ENCODE data around the gene DCP1B.

Gene DCP1B

GRCh38 chr12:1977109-1977508 lies 27.1 kb downstream of the DCP1B start:
- WGBS (ENCODE audit: insufficient coverage, insufficient read length) = no CpG with 5 or more reads among the region's 6 CpGs

DNA sequence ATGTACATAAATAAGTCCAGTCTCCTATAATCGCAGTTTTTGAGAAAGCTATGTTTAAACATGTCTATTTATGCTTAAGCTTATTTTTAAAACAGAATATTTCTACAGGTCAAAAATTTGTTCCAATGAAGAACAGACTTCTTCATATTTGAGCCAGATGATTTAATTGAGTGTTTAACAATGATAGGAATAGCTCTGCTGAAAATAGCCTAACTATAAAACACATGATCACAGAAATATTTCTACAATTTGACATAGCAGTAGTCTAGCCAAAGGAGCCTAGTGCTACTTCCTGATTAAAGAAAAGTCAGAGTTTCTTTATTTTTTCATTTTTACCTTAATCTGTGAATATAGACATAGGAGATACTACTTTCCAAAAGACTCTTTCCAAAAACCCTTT lies 29.4 kb downstream of the DCP1B start:
- no peak for DNase-seq (ENCODE audit: low read depth, low spot score)
- Histone ChIP-seq H3K4me1 (ENCODE audit: control insufficient read depth, insufficient read depth, low read length) (peaks cover 2% of the 10 kb centered on the region), H3K4me3 (ENCODE audit: low read length) (no peak overlapping the region), H3K36me3 (ENCODE audit: control insufficient read depth, insufficient read depth, low read length) (no peaks in the 10 kb centered on the region), H3K9me3 (ENCODE audit: control insufficient read depth, insufficient read depth, low read length) (no peaks in the 10 kb centered on the region), H3K27ac (ENCODE audit: low read length) (no peak overlapping the region), H3K27me3 (ENCODE audit: control insufficient read depth, insufficient read depth, low read length) (no peaks in the 10 kb centered on the region)
- no CpG with 5 or more reads among the region's 1 CpG for WGBS (ENCODE audit: insufficient coverage, insufficient read length)

More at GRCh38 chr12:1977109-1977508, 27.1 kb downstream of the DCP1B start:
- H3K9me3 ChIP-seq (ENCODE audit: control insufficient read depth, insufficient read depth, low read length) = no peaks in the 10 kb centered on the region
- no peak overlapping the region for H3K4me3 ChIP-seq (ENCODE audit: low read length)
- H3K27ac ChIP-seq (ENCODE audit: low read length) = no peak overlapping the region
- no peaks in the 10 kb centered on the region for H3K36me3 ChIP-seq (ENCODE audit: control insufficient read depth, insufficient read depth, low read length)
- H3K27me3 ChIP-seq (ENCODE audit: control insufficient read depth, insufficient read depth, low read length) = no peaks in the 10 kb centered on the region
- no peak for DNase-seq (ENCODE audit: low read depth, low spot score)
- peaks cover 2% of the 10 kb centered on the region for H3K4me1 ChIP-seq (ENCODE audit: control insufficient read depth, insufficient read depth, low read length)

- peaks cover 2% of the 10 kb centered on the region for H3K4me1 ChIP-seq (ENCODE audit: control insufficient read depth, insufficient read depth, low read length)
- H3K36me3 ChIP-seq (ENCODE audit: control insufficient read depth, insufficient read depth, low read length) = no peaks in the 10 kb centered on the region
- no peaks in the 10 kb centered on the region for H3K27me3 ChIP-seq (ENCODE audit: control insufficient read depth, insufficient read depth, low read length)
- no peaks in the 10 kb centered on the region for H3K9me3 ChIP-seq (ENCODE audit: control insufficient read depth, insufficient read depth, low read length)
- WGBS (ENCODE audit: insufficient coverage, insufficient read length) = no CpG with 5 or more reads among the region's 9 CpGs
- H3K4me3 ChIP-seq (ENCODE audit: low read length) = no peak overlapping the region
- DNase-seq (ENCODE audit: low read depth, low spot score) = no peak
- no peak overlapping the region for H3K27ac ChIP-seq (ENCODE audit: low read length)
Measured at GRCh38 chr12:1972856-1973317, 31.4 kb downstream of the DCP1B start.

GRCh38 chr12:1972260-1972659 lies 32.0 kb downstream of the DCP1B start:
- Histone ChIP-seq H3K4me3 (ENCODE audit: low read length) (no peak overlapping the region), H3K27ac (ENCODE audit: low read length) (no peak overlapping the region), H3K9me3 (ENCODE audit: control insufficient read depth, insufficient read depth, low read length) (no peaks in the 10 kb centered on the region), H3K36me3 (ENCODE audit: control insufficient read depth, insufficient read depth, low read length) (no peaks in the 10 kb centered on the region), H3K27me3 (ENCODE audit: control insufficient read depth, insufficient read depth, low read length) (no peaks in the 10 kb centered on the region), H3K4me1 (ENCODE audit: control insufficient read depth, insufficient read depth, low read length) (peaks cover 2% of the 10 kb centered on the region)
- no peak for DNase-seq (ENCODE audit: low read depth, low spot score)
- no CpG with 5 or more reads among the region's 1 CpG for WGBS (ENCODE audit: insufficient coverage, insufficient read length)

- DNase-seq (ENCODE audit: low read depth, low spot score) = no peak
- H3K36me3 ChIP-seq (ENCODE audit: control insufficient read depth, insufficient read depth, low read length) = no peaks in the 10 kb centered on the region
Measured at GRCh38 chr12:1970331-1970900, 33.8 kb downstream of the DCP1B start.

GRCh38 chr12:1966561-1967226 lies 37.6 kb downstream of the DCP1B start:
- Histone ChIP-seq H3K9me3 (ENCODE audit: control insufficient read depth, insufficient read depth, low read length) (no peaks in the 10 kb centered on the region), H3K27me3 (ENCODE audit: control insufficient read depth, insufficient read depth, low read length) (no peaks in the 10 kb centered on the region), H3K4me3 (ENCODE audit: low read length) (no peak overlapping the region), H3K36me3 (ENCODE audit: control insufficient read depth, insufficient read depth, low read length) (no peaks in the 10 kb centered on the region; the same call in 1 of the 2 replicates), H3K4me1 (ENCODE audit: control insufficient read depth, insufficient read depth, low read length) (no peaks in the 10 kb centered on the region), H3K27ac (ENCODE audit: low read length) (no peak overlapping the region)
- no CpG with 5 or more reads among the region's 4 CpGs for WGBS (ENCODE audit: insufficient coverage, insufficient read length)
- no peak for DNase-seq (ENCODE audit: low read depth, low spot score)

More at GRCh38 chr12:1970331-1970900, 33.8 kb downstream of the DCP1B start:
- Histone ChIP-seq H3K9me3 (ENCODE audit: control insufficient read depth, insufficient read depth, low read length) (no peaks in the 10 kb centered on the region), H3K27ac (ENCODE audit: low read length) (no peak overlapping the region), H3K4me3 (ENCODE audit: low read length) (no peak overlapping the region), H3K4me1 (ENCODE audit: control insufficient read depth, insufficient read depth, low read length) (peaks cover 2% of the 10 kb centered on the region), H3K27me3 (ENCODE audit: control insufficient read depth, insufficient read depth, low read length) (no peaks in the 10 kb centered on the region)
- no CpG with 5 or more reads among the region's 3 CpGs for WGBS (ENCODE audit: insufficient coverage, insufficient read length)

DNA sequence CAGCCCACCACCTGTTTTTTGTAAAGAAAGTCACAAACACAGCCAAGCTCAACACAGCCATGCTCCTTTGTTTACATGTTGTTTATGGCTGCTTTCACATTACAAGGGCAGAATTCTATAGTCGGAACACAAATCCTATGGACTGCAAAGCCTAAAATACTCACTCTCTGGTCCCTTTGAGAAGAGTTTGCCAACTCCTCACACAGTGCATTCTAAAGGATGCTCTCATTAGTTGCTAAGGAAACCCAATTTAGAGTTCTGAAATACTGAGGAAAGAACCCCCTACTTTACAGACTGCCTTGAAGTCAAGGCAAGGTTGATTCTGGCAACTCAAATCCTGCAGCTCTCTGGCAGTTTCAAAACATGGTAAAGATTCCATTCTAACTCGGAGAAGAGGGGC lies 38.3 kb downstream of the DCP1B start:
- no peaks in the 10 kb centered on the region; the same call in 1 of the 2 replicates for H3K36me3 ChIP-seq (ENCODE audit: control insufficient read depth, insufficient read depth, low read length)
- DNase-seq (ENCODE audit: low read depth, low spot score) = no peak
- no CpG with 5 or more reads among the region's 2 CpGs for WGBS (ENCODE audit: insufficient coverage, insufficient read length)
- H3K9me3 ChIP-seq (ENCODE audit: control insufficient read depth, insufficient read depth, low read length) = no peaks in the 10 kb centered on the region
- H3K4me1 ChIP-seq (ENCODE audit: control insufficient read depth, insufficient read depth, low read length) = no peaks in the 10 kb centered on the region
- H3K27ac ChIP-seq (ENCODE audit: low read length) = no peak overlapping the region
- no peak overlapping the region for H3K4me3 ChIP-seq (ENCODE audit: low read length)
- no peaks in the 10 kb centered on the region for H3K27me3 ChIP-seq (ENCODE audit: control insufficient read depth, insufficient read depth, low read length)

DNA sequence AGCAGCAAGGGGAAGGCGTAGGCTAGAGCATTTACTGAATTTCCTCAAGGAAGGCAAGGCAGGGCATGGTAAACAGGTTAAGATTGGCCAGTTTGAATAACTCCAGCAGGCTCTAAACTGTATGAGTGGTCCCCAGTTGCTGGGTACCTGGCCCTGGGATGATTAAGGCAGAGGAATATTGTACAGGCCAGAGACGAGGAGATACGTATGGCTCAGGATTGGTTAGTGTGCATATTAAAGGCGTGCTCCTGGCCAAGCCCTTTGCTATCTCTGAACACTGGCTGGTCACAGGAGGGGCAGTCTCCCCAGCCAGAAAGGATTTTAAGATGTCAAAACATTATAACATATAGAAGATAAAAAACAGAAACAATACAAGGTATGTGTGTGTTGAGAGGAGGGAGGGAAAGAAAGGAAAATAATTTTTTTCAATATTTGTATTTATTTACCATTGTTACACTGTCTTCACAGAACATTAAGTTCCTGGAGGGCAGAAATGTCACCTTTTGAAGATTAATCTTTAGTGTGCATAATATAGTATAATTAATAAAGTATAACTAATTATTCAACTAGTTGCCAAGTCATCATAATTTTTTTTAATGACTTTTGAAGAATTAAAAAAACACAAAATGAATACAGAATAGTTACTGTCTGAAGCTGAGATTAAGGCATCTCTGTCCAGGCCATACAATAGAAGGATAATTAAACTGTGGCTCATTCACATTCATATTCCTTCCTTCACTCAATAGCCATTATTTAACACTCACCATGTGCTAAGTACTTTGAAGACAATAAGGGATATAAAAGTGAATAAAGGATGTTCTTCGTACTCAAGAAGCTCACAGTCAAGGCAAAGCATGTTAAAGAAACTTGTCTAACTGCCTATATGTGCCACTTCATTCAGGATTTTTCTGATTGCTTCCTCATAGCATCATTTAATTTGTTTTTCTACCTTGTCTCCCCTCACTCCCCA lies 41.9 kb downstream of the DCP1B start:
- no peak for DNase-seq (ENCODE audit: low read depth, low spot score)
- Histone ChIP-seq H3K27ac (ENCODE audit: low read length) (no peak overlapping the region), H3K27me3 (ENCODE audit: control insufficient read depth, insufficient read depth, low read length) (no peaks in the 10 kb centered on the region), H3K9me3 (ENCODE audit: control insufficient read depth, insufficient read depth, low read length) (no peaks in the 10 kb centered on the region), H3K4me1 (ENCODE audit: control insufficient read depth, insufficient read depth, low read length) (no peaks in the 10 kb centered on the region), H3K4me3 (ENCODE audit: low read length) (no peak overlapping the region), H3K36me3 (ENCODE audit: control insufficient read depth, insufficient read depth, low read length) (no peaks in the 10 kb centered on the region; the same call in 1 of the 2 replicates)
- no CpG with 5 or more reads among the region's 5 CpGs for WGBS (ENCODE audit: insufficient coverage, insufficient read length)

GRCh38 chr12:1956716-1957115 lies 47.5 kb downstream of the DCP1B start:
- no peaks in the 10 kb centered on the region for H3K9me3 ChIP-seq (ENCODE audit: control insufficient read depth, insufficient read depth, low read length)
- no peaks in the 10 kb centered on the region for H3K4me1 ChIP-seq (ENCODE audit: control insufficient read depth, insufficient read depth, low read length)
- H3K27ac ChIP-seq (ENCODE audit: low read length) = no peak overlapping the region
- DNase-seq (ENCODE audit: low read depth, low spot score) = no peak
- WGBS (ENCODE audit: insufficient coverage, insufficient read length) = no CpG with 5 or more reads among the region's 3 CpGs
- no peaks in the 10 kb centered on the region for H3K27me3 ChIP-seq (ENCODE audit: control insufficient read depth, insufficient read depth, low read length)
- peaks cover 11% of the 10 kb centered on the region; the same call in 1 of the 2 replicates for H3K36me3 ChIP-seq (ENCODE audit: control insufficient read depth, insufficient read depth, low read length)
- H3K4me3 ChIP-seq (ENCODE audit: low read length) = no peak overlapping the region

DNA sequence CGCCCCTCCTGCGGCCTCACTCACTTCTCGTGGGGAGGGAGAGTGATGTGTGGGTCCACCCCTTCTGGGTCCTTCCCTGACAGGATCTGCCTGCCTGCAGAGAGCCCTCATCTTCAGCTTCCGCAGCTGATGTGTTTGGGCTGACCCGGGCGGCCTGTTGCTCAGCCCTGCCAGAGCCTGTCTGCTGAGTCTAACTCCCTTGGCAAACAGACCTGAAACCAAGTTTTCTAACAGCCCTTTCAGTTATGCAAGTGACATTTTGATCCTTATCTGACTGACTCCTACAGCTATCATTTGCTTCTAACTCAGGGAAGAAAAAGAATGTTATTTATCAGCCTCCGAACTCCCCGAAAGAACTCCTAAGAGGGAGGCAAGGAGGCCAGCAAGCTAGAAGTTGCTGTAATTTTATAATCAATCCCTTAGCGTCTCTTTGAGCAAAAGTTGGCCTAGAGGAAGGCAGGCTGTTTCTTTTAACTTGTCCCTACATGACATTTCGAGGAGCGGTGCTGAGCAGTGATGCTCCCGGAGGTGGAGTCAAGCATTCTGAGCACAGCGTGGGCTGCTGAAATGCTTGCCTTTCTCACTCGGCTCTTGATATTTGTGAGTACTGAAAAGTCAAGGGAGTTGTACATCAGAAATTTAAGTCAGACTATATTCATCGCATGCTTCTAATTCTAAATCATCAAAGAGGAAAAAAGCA lies 54.3 kb downstream of the DCP1B start:
- WGBS (ENCODE audit: insufficient coverage, insufficient read length) = no CpG with 5 or more reads among the region's 15 CpGs
- no peak for DNase-seq (ENCODE audit: low read depth, low spot score)
- Histone ChIP-seq H3K27ac (ENCODE audit: low read length) (no peak overlapping the region), H3K4me1 (ENCODE audit: control insufficient read depth, insufficient read depth, low read length) (no peaks in the 10 kb centered on the region; the same call in 1 of the 2 replicates), H3K4me3 (ENCODE audit: low read length) (no peak overlapping the region), H3K36me3 (ENCODE audit: control insufficient read depth, insufficient read depth, low read length) (peaks cover 16% of the 10 kb centered on the region; the same call in 1 of the 2 replicates), H3K27me3 (ENCODE audit: control insufficient read depth, insufficient read depth, low read length) (no peaks in the 10 kb centered on the region), H3K9me3 (ENCODE audit: control insufficient read depth, insufficient read depth, low read length) (no peaks in the 10 kb centered on the region)

All from iPS DF 6.9 (cell line).